HG02610 (cell line): ENCODE results near the gene CD44.

Experiments
- ATAC-seq: cut with Tn5 transposase; IDR thresholded peaks from one replicate; pipeline ENCODE4 v1.9.1; 2021; ENCODE audit warnings: mild to moderate bottlenecking, moderate library complexity; ENCODE audit not compliant: unreplicated experiment

CD44 gene

GRCh38 chr11:35234460-35235156, 95.6 kb downstream of the CD44 start:
- ATAC-seq: no peak

GRCh38 chr11:35235157-35235468, 96.1 kb downstream of the CD44 start:
- no peak for ATAC-seq

- ATAC-seq: no peak
Measured at GRCh38 chr11:35235498-35235897, 96.5 kb downstream of the CD44 start.

GRCh38 chr11:35235936-35236666, 97.1 kb downstream of the CD44 start:
- no peak for ATAC-seq

- no peak for ATAC-seq
Measured at GRCh38 chr11:35236667-35237003, 97.7 kb downstream of the CD44 start.

GRCh38 chr11:35237351-35237750, 98.4 kb downstream of the CD44 start:
- no peak for ATAC-seq

GRCh38 chr11:35237860-35238715, 99.1 kb downstream of the CD44 start:
- ATAC-seq: no peak

GRCh38 chr11:35238882-35239281, 99.9 kb downstream of the CD44 start:
- ATAC-seq: no peak

GRCh38 chr11:35239471-35240075, 100.6 kb downstream of the CD44 start:
- no peak for ATAC-seq

GRCh38 chr11:35241083-35241482, 102.1 kb downstream of the CD44 start:
- no peak for ATAC-seq

GRCh38 chr11:35241531-35241930, 102.6 kb downstream of the CD44 start:
- no peak for ATAC-seq

- ATAC-seq: no peak
Measured at GRCh38 chr11:35242412-35243242, 103.7 kb downstream of the CD44 start.

GRCh38 chr11:35243774-35244173, 104.8 kb downstream of the CD44 start:
- ATAC-seq: no peak

- no peak for ATAC-seq
Measured at GRCh38 chr11:35245056-35245455, 106.1 kb downstream of the CD44 start.

GRCh38 chr11:35245786-35246185, 106.8 kb downstream of the CD44 start:
- no peak for ATAC-seq

GRCh38 chr11:35246745-35247144, 107.8 kb downstream of the CD44 start:
- ATAC-seq: no peak

GRCh38 chr11:35247428-35247827, 108.5 kb downstream of the CD44 start:
- no peak for ATAC-seq

GRCh38 chr11:35247863-35248262, 108.9 kb downstream of the CD44 start:
- ATAC-seq: no peak

GRCh38 chr11:35248558-35249323, 109.8 kb downstream of the CD44 start:
- ATAC-seq: no peak

GRCh38 chr11:35250192-35250591, 111.2 kb downstream of the CD44 start:
- ATAC-seq: no peak
